ENCODE results near the gene SUSD3. TPM values are rescaled to one million over a fixed set of nuclear protein-coding genes. Genes with fewer than 3 reads are reported as not detected.

SUSD3 gene
- total and polyA plus RNA-seq, 10 of the 15 experiments (the other 5 are each of a cell fraction or from before 2014, with no cell fraction given) = 2.5 to 92.0 (median 31.1) TPM

- H3K4me2 ChIP-seq (ENCODE audit: control insufficient read depth, insufficient read depth) = no peak overlapping the region
- intact Hi-C loops (cut with micrococcal nuclease; ENCODE audit: unreplicated experiment) (no loop called here), in situ Hi-C loops (cut with MboI) (no loop called here)
- H3K4me3 ChIP-seq = no peak overlapping the region
- RAD21 ChIA-PET (ENCODE audit: unreplicated experiment) = no interaction called here
- H3K9ac ChIP-seq (ENCODE audit: control insufficient read depth, insufficient read depth, low read length) = no peak overlapping the region
- no peak overlapping the region for H2AFZ ChIP-seq (ENCODE audit: control insufficient read depth, low read depth, low read length)
- H3K79me2 ChIP-seq (ENCODE audit: control insufficient read depth, insufficient read depth, low read length) = no peaks in the 10 kb centered on the region
- no peak for ATAC-seq
- CTCF ChIA-PET = interaction anchor here (0.7 kb wide), 1 partner anchor 340 kb away, joined by 3 read pairs; no protein-coding TSS in a partner anchor
- no peak for TF ChIP-seq SP1 (IDR thresholded peaks at IDR 0.05; ENCODE audit: low read depth, low read length)
- no peak for DNase-seq (ENCODE audit: low read depth, low spot score)
- WGBS (ENCODE audit: insufficient coverage, insufficient replicate concordance, low lambda C conversion rate, missing lambda C conversion rate) = no CpG with 5 or more reads among the region's 3 CpGs
- SMC1A ChIA-PET (ENCODE audit: uncharacterized antibody, unreplicated experiment) = no interaction called here
- POLR2A ChIA-PET = no interaction called here
- FAIRE-seq = no peak
- no peak overlapping the region for H3K27ac ChIP-seq (ENCODE audit: control insufficient read depth, insufficient read depth)
- no TSS peak for BruUV-seq (replicated peaks)
- H4K20me1 ChIP-seq (ENCODE audit: control insufficient read depth, insufficient read depth) = no peaks in the 10 kb centered on the region
- no peaks in the 10 kb centered on the region for H3K9me3 ChIP-seq (replicated peaks; ENCODE audit: control insufficient read depth, insufficient read depth, low read length)
- H3K4me1 ChIP-seq (ENCODE audit: control insufficient read depth, insufficient read depth, low read length) = peaks cover 12% of the 10 kb centered on the region
- H3K27me3 ChIP-seq (replicated peaks in 1 of 2; ENCODE audit: control insufficient read depth in 2 of 2, insufficient read depth in 2 of 2, low read length in 1 of 2) = no peaks in the 10 kb centered on the region
- H3K36me3 ChIP-seq (ENCODE audit: control insufficient read depth in 2 of 2, insufficient read depth in 2 of 2, low read length in 1 of 2) = peaks cover 0 to 6% of the 10 kb centered on the region in 2 experiments; a peak in 2 of 4 replicates
Measured at GRCh38 chr9:93115486-93116071, 57.1 kb downstream of the SUSD3 start.

- ChIA-PET RAD21 (ENCODE audit: unreplicated experiment) (no interaction called here), POLR2A (no interaction called here), SMC1A (ENCODE audit: uncharacterized antibody, unreplicated experiment) (no interaction called here), CTCF (no interaction called here)
- no peak for DNase-seq (ENCODE audit: low read depth, low spot score)
- H3K4me2 ChIP-seq (ENCODE audit: control insufficient read depth, insufficient read depth) = no peak overlapping the region
- no peak overlapping the region for H3K27ac ChIP-seq (ENCODE audit: control insufficient read depth, insufficient read depth)
- no peaks in the 10 kb centered on the region for H3K9me3 ChIP-seq (replicated peaks; ENCODE audit: control insufficient read depth, insufficient read depth, low read length)
- H4K20me1 ChIP-seq (ENCODE audit: control insufficient read depth, insufficient read depth) = no peaks in the 10 kb centered on the region
- ATAC-seq = no peak
- H3K27me3 ChIP-seq (replicated peaks in 1 of 2; ENCODE audit: control insufficient read depth in 2 of 2, insufficient read depth in 2 of 2, low read length in 1 of 2) = no peaks in the 10 kb centered on the region
- H3K79me2 ChIP-seq (ENCODE audit: control insufficient read depth, insufficient read depth, low read length) = no peaks in the 10 kb centered on the region
- intact Hi-C loops (cut with micrococcal nuclease; ENCODE audit: unreplicated experiment) (no loop called here), in situ Hi-C loops (cut with MboI) (no loop called here)
- no peak overlapping the region for H3K4me3 ChIP-seq
- WGBS (ENCODE audit: insufficient coverage, insufficient replicate concordance, low lambda C conversion rate, missing lambda C conversion rate) = 68% methylated on average over 15 of the region's 17 CpGs
- H3K36me3 ChIP-seq (ENCODE audit: control insufficient read depth in 2 of 2, insufficient read depth in 2 of 2, low read length in 1 of 2) = peaks cover 0 to 6% of the 10 kb centered on the region in 2 experiments; a peak in 2 of 4 replicates
- no peak overlapping the region for H2AFZ ChIP-seq (ENCODE audit: control insufficient read depth, low read depth, low read length)
- no peak overlapping the region for H3K9ac ChIP-seq (ENCODE audit: control insufficient read depth, insufficient read depth, low read length)
- H3K4me1 ChIP-seq (ENCODE audit: control insufficient read depth, insufficient read depth, low read length) = peaks cover 12% of the 10 kb centered on the region
- no peak for FAIRE-seq
- BruUV-seq (replicated peaks) = no TSS peak
- TF ChIP-seq MTA3 (IDR thresholded peaks at IDR 0.05; ENCODE audit: borderline replicate concordance, low read length) (no peak), PAX8 (IDR thresholded peaks at IDR 0.05) (no peak), SRF (IDR thresholded peaks at IDR 0.05; ENCODE audit: low read depth in 2 of 2, low read length in 2 of 2) (no peak), RELA (IDR thresholded peaks at IDR 0.05; ENCODE audit: borderline replicate concordance, partially characterized antibody) (no peak), TCF12 (IDR thresholded peaks at IDR 0.05; ENCODE audit: low read depth, low read length) (no peak), ZNF384 (IDR thresholded peaks at IDR 0.05; ENCODE audit: borderline replicate concordance, low read depth, low read length) (no peak), ZBTB4 (CRISPR knock-in tag; IDR thresholded peaks at IDR 0.05) (no peak), NR2C2 (IDR thresholded peaks at IDR 0.05; ENCODE audit: borderline replicate concordance, control insufficient read depth, insufficient read length, low read depth) (no peak), SKIL (IDR thresholded peaks at IDR 0.05; ENCODE audit: low read depth, poor library complexity, severe bottlenecking) (no peak)
Measured at GRCh38 chr9:93116072-93116961, 57.8 kb downstream of the SUSD3 start.
